ENCODE results near the gene SMYD3.

- TF ChIP-seq, protein P1, sequence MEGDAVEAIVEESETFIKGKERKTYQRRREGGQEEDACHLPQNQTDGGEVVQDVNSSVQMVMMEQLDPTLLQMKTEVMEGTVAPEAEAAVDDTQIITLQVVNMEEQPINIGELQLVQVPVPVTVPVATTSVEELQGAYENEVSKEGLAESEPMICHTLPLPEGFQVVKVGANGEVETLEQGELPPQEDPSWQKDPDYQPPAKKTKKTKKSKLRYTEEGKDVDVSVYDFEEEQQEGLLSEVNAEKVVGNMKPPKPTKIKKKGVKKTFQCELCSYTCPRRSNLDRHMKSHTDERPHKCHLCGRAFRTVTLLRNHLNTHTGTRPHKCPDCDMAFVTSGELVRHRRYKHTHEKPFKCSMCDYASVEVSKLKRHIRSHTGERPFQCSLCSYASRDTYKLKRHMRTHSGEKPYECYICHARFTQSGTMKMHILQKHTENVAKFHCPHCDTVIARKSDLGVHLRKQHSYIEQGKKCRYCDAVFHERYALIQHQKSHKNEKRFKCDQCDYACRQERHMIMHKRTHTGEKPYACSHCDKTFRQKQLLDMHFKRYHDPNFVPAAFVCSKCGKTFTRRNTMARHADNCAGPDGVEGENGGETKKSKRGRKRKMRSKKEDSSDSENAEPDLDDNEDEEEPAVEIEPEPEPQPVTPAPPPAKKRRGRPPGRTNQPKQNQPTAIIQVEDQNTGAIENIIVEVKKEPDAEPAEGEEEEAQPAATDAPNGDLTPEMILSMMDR (IDR thresholded peaks at IDR 0.05): no peak
- no peak for TF ChIP-seq POLR2A (IDR thresholded peaks at IDR 0.05)
Observed at GRCh38 chr1:245962453-245962852, 544.6 kb downstream of the SMYD3 start.
